ENCODE measurements around the gene MT1B.

GRCh38 chr16:56695246-56695645 is 43.6 kb downstream of the MT1B start:
- no peak for TF ChIP-seq SIX5 (IDR thresholded peaks at IDR 0.05; ENCODE audit: borderline replicate concordance in 1 of 2, insufficient read depth in 1 of 2, low read depth in 1 of 2, low read length in 2 of 2)
- TF ChIP-seq ATF3 (IDR thresholded peaks at IDR 0.05): no peak
- TF ChIP-seq ATF3 (CRISPR knock-in tag; conservative IDR thresholded peaks at IDR 0.05): no peak
- no peak for TF ChIP-seq MTA2 (IDR thresholded peaks at IDR 0.05; ENCODE audit: low read depth)
- no peak for TF ChIP-seq RAD51 (IDR thresholded peaks at IDR 0.05; ENCODE audit: borderline replicate concordance, low read depth)
- TF ChIP-seq, protein P1, sequence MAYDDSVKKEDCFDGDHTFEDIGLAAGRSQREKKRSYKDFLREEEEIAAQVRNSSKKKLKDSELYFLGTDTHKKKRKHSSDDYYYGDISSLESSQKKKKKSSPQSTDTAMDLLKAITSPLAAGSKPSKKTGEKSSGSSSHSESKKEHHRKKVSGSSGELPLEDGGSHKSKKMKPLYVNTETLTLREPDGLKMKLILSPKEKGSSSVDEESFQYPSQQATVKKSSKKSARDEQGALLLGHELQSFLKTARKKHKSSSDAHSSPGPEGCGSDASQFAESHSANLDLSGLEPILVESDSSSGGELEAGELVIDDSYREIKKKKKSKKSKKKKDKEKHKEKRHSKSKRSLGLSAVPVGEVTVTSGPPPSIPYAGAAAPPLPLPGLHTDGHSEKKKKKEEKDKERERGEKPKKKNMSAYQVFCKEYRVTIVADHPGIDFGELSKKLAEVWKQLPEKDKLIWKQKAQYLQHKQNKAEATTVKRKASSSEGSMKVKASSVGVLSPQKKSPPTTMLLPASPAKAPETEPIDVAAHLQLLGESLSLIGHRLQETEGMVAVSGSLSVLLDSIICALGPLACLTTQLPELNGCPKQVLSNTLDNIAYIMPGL (CRISPR knock-in tag; IDR thresholded peaks at IDR 0.05): no peak
- TF ChIP-seq, protein P2, sequence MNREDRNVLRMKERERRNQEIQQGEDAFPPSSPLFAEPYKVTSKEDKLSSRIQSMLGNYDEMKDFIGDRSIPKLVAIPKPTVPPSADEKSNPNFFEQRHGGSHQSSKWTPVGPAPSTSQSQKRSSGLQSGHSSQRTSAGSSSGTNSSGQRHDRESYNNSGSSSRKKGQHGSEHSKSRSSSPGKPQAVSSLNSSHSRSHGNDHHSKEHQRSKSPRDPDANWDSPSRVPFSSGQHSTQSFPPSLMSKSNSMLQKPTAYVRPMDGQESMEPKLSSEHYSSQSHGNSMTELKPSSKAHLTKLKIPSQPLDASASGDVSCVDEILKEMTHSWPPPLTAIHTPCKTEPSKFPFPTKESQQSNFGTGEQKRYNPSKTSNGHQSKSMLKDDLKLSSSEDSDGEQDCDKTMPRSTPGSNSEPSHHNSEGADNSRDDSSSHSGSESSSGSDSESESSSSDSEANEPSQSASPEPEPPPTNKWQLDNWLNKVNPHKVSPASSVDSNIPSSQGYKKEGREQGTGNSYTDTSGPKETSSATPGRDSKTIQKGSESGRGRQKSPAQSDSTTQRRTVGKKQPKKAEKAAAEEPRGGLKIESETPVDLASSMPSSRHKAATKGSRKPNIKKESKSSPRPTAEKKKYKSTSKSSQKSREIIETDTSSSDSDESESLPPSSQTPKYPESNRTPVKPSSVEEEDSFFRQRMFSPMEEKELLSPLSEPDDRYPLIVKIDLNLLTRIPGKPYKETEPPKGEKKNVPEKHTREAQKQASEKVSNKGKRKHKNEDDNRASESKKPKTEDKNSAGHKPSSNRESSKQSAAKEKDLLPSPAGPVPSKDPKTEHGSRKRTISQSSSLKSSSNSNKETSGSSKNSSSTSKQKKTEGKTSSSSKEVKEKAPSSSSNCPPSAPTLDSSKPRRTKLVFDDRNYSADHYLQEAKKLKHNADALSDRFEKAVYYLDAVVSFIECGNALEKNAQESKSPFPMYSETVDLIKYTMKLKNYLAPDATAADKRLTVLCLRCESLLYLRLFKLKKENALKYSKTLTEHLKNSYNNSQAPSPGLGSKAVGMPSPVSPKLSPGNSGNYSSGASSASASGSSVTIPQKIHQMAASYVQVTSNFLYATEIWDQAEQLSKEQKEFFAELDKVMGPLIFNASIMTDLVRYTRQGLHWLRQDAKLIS (CRISPR knock-in tag; IDR thresholded peaks at IDR 0.05): no peak
